HEK293 (cell line): ENCODE data around the gene ECE1.

ENCODE experiments used
- CTCF ChIA-PET: fragments of 350-600 bp; formaldehyde crosslinking; extraction: SDS; loops from one replicate; lab custom pipeline; 2021; ENCODE audit warnings: antibody characterized with exemption; lab: Yijun Ruan, JAX
- POLR2A ChIA-PET: fragments of 300-600 bp; formaldehyde crosslinking; extraction: SDS; loops from one replicate; lab custom pipeline; 2020; ENCODE audit warnings: antibody characterized with exemption, inconsistent platforms; lab: Yijun Ruan, JAX
- H3K27ac ChIP-seq: fragments of 200-500 bp; sonication (Bioruptor generic); 2 replicates; pipeline ENCODE4 v1.5.1; 2014; ENCODE audit warnings: low read depth, low read length, control low read depth, inconsistent platforms; ENCODE audit errors: extremely low read depth
- H3K36me3 ChIP-seq, 2 experiments: fragments of 200-500 bp in 1 of 2; sonication (Bioruptor generic) in 1 of 2; 1 replicate in 1 of 2; 2 replicates in 1 of 2; pipeline ENCODE4 v1.5.1; 2014 to 2017; ENCODE audit warnings: inconsistent platforms in 2 of 2, low read length in 2 of 2; ENCODE audit not compliant: control insufficient read depth in 2 of 2, insufficient read depth in 1 of 2
- H3K4me1 ChIP-seq: fragments of 200-500 bp; sonication (Bioruptor generic); 2 replicates; pipeline ENCODE4 v1.5.1; 2014; ENCODE audit warnings: mild to moderate bottlenecking, low read length, inconsistent platforms; ENCODE audit not compliant: control insufficient read depth, insufficient read depth
- H3K4me3 ChIP-seq: 2 replicates; pipeline ENCODE4 v1.5.1; 2011; ENCODE audit warnings: low read depth, mild to moderate bottlenecking, control low read depth, low read length, moderate library complexity
- H3K9me3 ChIP-seq: fragments of 200-500 bp; sonication (Bioruptor generic); 2 replicates; pipeline ENCODE4 v1.5.1; 2014; ENCODE audit warnings: low read depth, low read length, inconsistent platforms; ENCODE audit not compliant: control insufficient read depth, insufficient read depth
- GLI2 ChIP-seq: fragments of 450-650 bp; formaldehyde crosslinking; IDR thresholded peaks from 2 replicates; pipeline ENCODE4; 2017; ENCODE audit warnings: missing biosample characterization, missing genetic modification characterization, low read depth, borderline replicate concordance
- GLIS2 ChIP-seq: fragments of 450-650 bp; formaldehyde crosslinking; IDR thresholded peaks from 2 replicates; pipeline ENCODE4 v1.5.1; 2016; ENCODE audit warnings: missing biosample characterization, missing genetic modification characterization
- KLF8 ChIP-seq: fragments of 450-650 bp; formaldehyde crosslinking; IDR thresholded peaks from 2 replicates; pipeline ENCODE4 v1.5.1; 2016; ENCODE audit warnings: missing biosample characterization, missing genetic modification characterization
- MYNN ChIP-seq: fragments of 450-650 bp; formaldehyde crosslinking; IDR thresholded peaks from 2 replicates; pipeline ENCODE4 v1.5.1; 2016; ENCODE audit warnings: missing biosample characterization, missing genetic modification characterization, borderline replicate concordance
- ZNF10 ChIP-seq: fragments of 450-650 bp; formaldehyde crosslinking; IDR thresholded peaks from 2 replicates; pipeline ENCODE4 v1.5.1; 2017; ENCODE audit warnings: missing biosample characterization, missing genetic modification characterization
- ZNF114 ChIP-seq: fragments of 450-650 bp; formaldehyde crosslinking; IDR thresholded peaks from 2 replicates; pipeline ENCODE4 v1.5.0; 2017; ENCODE audit warnings: missing biosample characterization, missing genetic modification characterization
- ZNF248 ChIP-seq: fragments of 450-650 bp; formaldehyde crosslinking; IDR thresholded peaks from 2 replicates; pipeline ENCODE4 v1.5.1; 2017; ENCODE audit warnings: missing biosample characterization, missing genetic modification characterization
- ZNF341 ChIP-seq: fragments of 450-650 bp; formaldehyde crosslinking; IDR thresholded peaks from 2 replicates; pipeline ENCODE4; 2016; ENCODE audit warnings: low read depth, missing biosample characterization, missing genetic modification characterization
- ZNF433 ChIP-seq: fragments of 450-650 bp; formaldehyde crosslinking; IDR thresholded peaks from 2 replicates; pipeline ENCODE4 v1.5.1; 2016; ENCODE audit warnings: missing biosample characterization, missing genetic modification characterization, low read depth
- ZNF664 ChIP-seq: fragments of 450-650 bp; formaldehyde crosslinking; IDR thresholded peaks from 2 replicates; pipeline ENCODE4 v1.5.1; 2016; ENCODE audit warnings: missing biosample characterization, missing genetic modification characterization
- ZNF76 ChIP-seq: fragments of 450-650 bp; formaldehyde crosslinking; IDR thresholded peaks from 2 replicates; pipeline ENCODE4; 2016; ENCODE audit warnings: low read depth, missing biosample characterization, missing genetic modification characterization, borderline replicate concordance
- TF ChIP-seq, protein P1 (sequence below): fragments of 450-650 bp; formaldehyde crosslinking; IDR thresholded peaks from 2 replicates; pipeline ENCODE4 v1.5.1; 2016; ENCODE audit warnings: missing biosample characterization, missing genetic modification characterization, borderline replicate concordance
- TF ChIP-seq, protein P2 (sequence below): fragments of 450-650 bp; formaldehyde crosslinking; IDR thresholded peaks from 2 replicates; pipeline ENCODE4 v1.5.1; 2016; ENCODE audit warnings: missing biosample characterization, missing genetic modification characterization
- TF ChIP-seq, protein P3 (sequence below): fragments of 450-650 bp; formaldehyde crosslinking; IDR thresholded peaks from 2 replicates; pipeline ENCODE4 v1.5.1; 2016; ENCODE audit warnings: missing biosample characterization, missing genetic modification characterization
- TF ChIP-seq, protein P4 (sequence below): fragments of 450-650 bp; formaldehyde crosslinking; IDR thresholded peaks from 2 replicates; pipeline ENCODE4 v1.5.1; 2016; ENCODE audit warnings: missing biosample characterization, missing genetic modification characterization

Gene ECE1

DNA sequence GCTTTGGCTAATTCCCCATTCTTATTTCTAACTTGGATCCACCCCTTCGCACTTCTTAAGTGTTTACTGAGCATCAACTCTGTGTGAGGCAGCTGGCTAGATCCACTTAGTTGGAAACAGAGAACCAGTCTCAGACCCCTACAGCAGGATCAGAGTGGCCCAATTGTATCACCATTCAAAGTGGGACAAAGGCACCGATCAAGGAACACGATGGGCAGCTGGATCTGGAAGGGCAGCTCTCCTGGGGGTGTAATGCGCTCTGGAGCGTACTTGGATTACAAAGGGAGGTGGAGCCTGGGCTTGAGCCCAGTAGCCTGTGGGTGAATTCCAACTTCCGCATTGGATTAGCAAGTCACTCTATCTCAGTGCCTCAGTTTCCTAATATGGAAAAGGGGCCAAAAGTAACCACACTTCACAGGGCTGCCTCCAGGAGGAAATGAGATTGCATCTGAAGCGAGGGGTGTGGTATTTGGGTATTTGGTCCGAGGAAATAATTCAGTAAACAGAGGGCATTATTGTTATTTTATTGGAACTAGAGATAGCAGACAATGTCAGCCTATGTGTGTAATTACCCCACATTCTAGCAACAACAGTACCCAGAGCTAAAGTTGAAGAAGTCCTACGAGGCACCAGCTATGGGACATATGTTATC is 11.9 kb downstream of the ECE1 start:
- ChIA-PET CTCF (interaction anchor here (3.9 kb wide), 1 partner anchor 9 kb away, joined by 40 read pairs; no protein-coding TSS in a partner anchor), POLR2A (no interaction called here)
- H3K27ac ChIP-seq = no peak overlapping the region
- no peaks in the 10 kb centered on the region for H3K9me3 ChIP-seq
- TF ChIP-seq, protein P1, sequence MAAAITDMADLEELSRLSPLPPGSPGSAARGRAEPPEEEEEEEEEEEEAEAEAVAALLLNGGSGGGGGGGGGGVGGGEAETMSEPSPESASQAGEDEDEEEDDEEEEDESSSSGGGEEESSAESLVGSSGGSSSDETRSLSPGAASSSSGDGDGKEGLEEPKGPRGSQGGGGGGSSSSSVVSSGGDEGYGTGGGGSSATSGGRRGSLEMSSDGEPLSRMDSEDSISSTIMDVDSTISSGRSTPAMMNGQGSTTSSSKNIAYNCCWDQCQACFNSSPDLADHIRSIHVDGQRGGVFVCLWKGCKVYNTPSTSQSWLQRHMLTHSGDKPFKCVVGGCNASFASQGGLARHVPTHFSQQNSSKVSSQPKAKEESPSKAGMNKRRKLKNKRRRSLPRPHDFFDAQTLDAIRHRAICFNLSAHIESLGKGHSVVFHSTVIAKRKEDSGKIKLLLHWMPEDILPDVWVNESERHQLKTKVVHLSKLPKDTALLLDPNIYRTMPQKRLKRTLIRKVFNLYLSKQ (tag by site-specific recombination) = no peak
- TF ChIP-seq KLF8 (tag by site-specific recombination) (no peak), ZNF433 (tag by site-specific recombination) (no peak), ZNF76 (tag by site-specific recombination) (no peak), ZNF10 (tag by site-specific recombination) (no peak), GLIS2 (tag by site-specific recombination) (no peak), ZNF114 (tag by site-specific recombination) (no peak), ZNF341 (tag by site-specific recombination) (no peak), ZNF664 (tag by site-specific recombination) (no peak), GLI2 (tag by site-specific recombination) (no peak), MYNN (tag by site-specific recombination) (no peak), ZNF248 (tag by site-specific recombination) (no peak)
- TF ChIP-seq, protein P2, sequence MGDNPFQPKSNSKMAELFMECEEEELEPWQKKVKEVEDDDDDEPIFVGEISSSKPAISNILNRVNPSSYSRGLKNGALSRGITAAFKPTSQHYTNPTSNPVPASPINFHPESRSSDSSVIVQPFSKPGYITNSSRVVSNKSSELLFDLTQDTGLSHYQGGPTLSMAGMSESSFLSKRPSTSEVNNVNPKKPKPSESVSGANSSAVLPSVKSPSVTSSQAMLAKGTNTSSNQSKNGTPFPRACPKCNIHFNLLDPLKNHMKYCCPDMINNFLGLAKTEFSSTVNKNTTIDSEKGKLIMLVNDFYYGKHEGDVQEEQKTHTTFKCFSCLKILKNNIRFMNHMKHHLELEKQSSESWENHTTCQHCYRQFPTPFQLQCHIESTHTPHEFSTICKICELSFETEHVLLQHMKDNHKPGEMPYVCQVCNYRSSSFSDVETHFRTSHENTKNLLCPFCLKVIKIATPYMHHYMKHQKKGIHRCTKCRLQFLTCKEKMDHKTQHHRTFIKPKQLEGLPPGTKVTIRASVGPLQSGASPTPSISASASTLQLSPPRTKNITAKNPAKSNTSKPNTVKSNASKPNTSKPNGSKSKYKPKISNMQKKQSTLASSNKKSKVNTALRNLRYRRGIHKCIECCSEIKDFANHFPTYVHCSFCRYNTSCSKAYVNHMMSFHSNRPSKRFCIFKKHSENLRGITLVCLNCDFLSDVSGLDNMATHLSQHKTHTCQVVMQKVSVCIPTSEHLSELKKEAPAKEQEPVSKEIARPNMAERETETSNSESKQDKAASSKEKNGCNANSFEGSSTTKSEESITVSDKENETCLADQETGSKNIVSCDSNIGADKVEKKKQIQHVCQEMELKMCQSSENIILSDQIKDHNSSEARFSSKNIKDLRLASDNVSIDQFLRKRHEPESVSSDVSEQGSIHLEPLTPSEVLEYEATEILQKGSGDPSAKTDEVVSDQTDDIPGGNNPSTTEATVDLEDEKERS = no peak
- TF ChIP-seq, protein P3, sequence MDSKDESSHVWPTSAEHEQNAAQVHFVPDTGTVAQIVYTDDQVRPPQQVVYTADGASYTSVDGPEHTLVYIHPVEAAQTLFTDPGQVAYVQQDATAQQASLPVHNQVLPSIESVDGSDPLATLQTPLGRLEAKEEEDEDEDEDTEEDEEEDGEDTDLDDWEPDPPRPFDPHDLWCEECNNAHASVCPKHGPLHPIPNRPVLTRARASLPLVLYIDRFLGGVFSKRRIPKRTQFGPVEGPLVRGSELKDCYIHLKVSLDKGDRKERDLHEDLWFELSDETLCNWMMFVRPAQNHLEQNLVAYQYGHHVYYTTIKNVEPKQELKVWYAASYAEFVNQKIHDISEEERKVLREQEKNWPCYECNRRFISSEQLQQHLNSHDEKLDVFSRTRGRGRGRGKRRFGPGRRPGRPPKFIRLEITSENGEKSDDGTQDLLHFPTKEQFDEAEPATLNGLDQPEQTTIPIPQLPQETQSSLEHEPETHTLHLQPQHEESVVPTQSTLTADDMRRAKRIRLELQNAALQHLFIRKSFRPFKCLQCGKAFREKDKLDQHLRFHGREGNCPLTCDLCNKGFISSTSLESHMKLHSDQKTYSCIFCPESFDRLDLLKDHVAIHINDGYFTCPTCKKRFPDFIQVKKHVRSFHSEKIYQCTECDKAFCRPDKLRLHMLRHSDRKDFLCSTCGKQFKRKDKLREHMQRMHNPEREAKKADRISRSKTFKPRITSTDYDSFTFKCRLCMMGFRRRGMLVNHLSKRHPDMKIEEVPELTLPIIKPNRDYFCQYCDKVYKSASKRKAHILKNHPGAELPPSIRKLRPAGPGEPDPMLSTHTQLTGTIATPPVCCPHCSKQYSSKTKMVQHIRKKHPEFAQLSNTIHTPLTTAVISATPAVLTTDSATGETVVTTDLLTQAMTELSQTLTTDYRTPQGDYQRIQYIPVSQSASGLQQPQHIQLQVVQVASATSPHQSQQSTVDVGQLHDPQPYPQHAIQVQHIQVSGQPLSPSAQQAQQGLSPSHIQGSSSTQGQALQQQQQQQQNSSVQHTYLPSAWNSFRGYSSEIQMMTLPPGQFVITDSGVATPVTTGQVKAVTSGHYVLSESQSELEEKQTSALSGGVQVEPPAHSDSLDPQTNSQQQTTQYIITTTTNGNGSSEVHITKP (tag by site-specific recombination) = no peak
- TF ChIP-seq, protein P4, sequence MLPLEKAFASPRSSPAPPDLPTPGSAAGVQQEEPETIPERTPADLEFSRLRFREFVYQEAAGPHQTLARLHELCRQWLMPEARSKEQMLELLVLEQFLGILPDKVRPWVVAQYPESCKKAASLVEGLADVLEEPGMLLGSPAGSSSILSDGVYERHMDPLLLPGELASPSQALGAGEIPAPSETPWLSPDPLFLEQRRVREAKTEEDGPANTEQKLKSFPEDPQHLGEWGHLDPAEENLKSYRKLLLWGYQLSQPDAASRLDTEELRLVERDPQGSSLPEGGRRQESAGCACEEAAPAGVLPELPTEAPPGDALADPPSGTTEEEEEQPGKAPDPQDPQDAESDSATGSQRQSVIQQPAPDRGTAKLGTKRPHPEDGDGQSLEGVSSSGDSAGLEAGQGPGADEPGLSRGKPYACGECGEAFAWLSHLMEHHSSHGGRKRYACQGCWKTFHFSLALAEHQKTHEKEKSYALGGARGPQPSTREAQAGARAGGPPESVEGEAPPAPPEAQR (tag by site-specific recombination) = no peak
- no peak overlapping the region for H3K4me3 ChIP-seq
- H3K4me1 ChIP-seq = no peaks in the 10 kb centered on the region
- no peaks in the 10 kb centered on the region for H3K36me3 ChIP-seq
